GM12865 (cell line): ENCODE data around the gene DENND2D.
A peak's percentile ranks its signal among the peaks of the same experiment; 100 is the strongest.

Source experiments
- DNase-seq: peaks from one replicate; pipeline ENCODE4 v3.0.0; 2010; ENCODE audit warnings: low read depth
- H3K4me3 ChIP-seq: 2 replicates; pipeline ENCODE4 v1.5.1; 2011; ENCODE audit warnings: mild to moderate bottlenecking, low read depth, low read length, control low read depth
- TF ChIP-seq, protein P1 (sequence below): IDR thresholded peaks from 2 replicates; pipeline ENCODE4 v1.5.1; 2011; ENCODE audit warnings: low read length, control low read depth, low read depth, inconsistent platforms; ENCODE audit not compliant: insufficient read depth; ENCODE audit errors: missing control alignments

The DENND2D gene

DNA sequence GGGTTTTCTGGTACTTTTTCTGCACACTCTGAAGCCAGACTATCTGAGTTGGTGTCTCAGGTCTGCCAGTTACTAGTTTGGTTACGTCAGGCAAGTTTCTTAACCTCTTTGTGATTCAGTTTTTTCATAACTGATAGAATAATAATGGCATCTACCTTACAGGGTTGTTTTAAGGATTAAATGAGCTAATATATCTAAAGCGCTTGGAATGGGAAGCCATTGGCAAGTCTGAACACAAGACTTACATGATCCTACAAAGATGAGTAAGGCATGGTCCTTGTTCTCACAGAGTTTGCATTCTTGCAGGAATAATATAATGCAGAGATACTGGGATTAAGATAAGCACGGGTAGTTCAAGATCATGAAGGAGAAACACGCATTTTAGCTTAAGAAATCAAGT lies 9.2 kb upstream of the DENND2D start:
- TF ChIP-seq, protein P1, sequence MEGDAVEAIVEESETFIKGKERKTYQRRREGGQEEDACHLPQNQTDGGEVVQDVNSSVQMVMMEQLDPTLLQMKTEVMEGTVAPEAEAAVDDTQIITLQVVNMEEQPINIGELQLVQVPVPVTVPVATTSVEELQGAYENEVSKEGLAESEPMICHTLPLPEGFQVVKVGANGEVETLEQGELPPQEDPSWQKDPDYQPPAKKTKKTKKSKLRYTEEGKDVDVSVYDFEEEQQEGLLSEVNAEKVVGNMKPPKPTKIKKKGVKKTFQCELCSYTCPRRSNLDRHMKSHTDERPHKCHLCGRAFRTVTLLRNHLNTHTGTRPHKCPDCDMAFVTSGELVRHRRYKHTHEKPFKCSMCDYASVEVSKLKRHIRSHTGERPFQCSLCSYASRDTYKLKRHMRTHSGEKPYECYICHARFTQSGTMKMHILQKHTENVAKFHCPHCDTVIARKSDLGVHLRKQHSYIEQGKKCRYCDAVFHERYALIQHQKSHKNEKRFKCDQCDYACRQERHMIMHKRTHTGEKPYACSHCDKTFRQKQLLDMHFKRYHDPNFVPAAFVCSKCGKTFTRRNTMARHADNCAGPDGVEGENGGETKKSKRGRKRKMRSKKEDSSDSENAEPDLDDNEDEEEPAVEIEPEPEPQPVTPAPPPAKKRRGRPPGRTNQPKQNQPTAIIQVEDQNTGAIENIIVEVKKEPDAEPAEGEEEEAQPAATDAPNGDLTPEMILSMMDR, result no peak

DNA sequence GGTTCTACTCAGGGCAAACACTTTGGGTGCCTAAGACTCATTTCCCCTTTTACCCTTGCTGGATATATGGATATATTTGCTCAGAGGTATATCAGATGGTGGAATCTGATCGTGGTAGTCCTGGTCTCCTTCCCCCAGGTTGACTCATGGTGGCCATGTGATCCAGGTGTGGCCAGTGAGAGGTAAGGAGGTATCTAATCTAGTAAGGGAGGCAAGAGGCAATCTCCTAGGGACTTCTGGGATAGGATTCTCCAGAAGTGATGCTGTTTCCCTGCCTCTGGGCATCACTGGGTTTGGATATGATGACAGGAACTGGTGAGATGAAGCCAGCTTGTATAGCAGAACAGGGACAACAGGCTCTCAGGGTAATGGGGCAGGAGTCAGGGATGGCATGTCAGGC lies 8.5 kb upstream of the DENND2D start:
- TF ChIP-seq, protein P1, result no peak
- no peak for DNase-seq
- H3K4me3 ChIP-seq, result no peak overlapping the region

More for the DNA sequence above, 9.2 kb upstream of the DENND2D start:
- H3K4me3 ChIP-seq, result no peak overlapping the region
- no peak for DNase-seq

DNA sequence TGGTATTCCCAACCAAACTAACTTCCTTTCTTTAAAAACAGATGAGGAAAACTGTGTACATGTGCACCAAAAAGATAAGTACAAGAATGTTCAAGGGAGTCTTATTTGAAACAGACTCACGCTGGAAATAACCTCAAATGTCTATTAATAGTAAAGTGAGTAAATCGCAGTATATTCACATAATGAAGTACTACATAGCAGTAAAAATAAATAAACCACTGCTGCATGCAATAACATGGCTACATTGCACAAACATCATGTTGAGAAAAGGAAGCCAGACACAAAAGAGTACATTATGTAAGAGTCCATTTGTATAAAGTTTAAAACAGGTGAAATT lies 5.2 kb upstream of the DENND2D start:
- DNase-seq, result peak; percentile 10
- TF ChIP-seq, protein P1, result no peak
- H3K4me3 ChIP-seq, result no peak overlapping the region

DNA sequence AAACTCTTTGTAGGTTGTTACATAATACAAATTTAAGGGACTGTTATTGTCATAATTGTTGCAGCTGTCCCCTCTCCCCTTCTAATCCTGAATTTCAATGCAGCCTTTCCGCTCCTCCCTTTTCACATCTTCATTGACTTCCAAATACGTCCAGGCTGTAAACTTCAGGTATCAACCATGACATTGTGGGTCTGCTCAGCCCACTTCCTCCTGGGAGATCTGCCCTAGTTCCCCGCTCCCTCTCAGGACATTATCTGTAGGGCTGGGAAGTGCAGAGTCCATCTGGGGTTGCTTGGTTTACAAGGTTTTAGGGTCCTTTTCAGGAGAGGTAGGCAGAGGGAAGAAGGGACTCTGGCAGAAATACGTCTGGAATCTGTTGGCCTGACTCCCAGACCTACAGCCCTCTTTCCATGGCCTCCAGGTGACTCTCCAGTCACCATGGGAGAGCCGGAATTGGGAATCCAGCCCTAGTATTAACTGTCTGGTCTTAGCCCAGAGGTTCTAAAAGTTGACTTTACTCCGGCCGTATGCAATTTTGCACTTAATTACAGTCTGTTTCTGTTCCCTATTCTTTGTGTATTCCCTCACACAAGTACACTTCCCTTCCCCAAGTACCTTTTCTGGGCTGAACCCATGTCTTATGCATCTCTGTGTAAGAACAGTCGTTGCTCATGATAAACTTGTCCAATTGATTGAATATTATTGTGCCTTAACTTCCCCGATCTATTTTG lies 4.7 kb upstream of the DENND2D start:
- peak overlapping the region; percentile 74 for H3K4me3 ChIP-seq
- DNase-seq, result peak; percentile 34
- TF ChIP-seq, protein P1, result no peak

DNA sequence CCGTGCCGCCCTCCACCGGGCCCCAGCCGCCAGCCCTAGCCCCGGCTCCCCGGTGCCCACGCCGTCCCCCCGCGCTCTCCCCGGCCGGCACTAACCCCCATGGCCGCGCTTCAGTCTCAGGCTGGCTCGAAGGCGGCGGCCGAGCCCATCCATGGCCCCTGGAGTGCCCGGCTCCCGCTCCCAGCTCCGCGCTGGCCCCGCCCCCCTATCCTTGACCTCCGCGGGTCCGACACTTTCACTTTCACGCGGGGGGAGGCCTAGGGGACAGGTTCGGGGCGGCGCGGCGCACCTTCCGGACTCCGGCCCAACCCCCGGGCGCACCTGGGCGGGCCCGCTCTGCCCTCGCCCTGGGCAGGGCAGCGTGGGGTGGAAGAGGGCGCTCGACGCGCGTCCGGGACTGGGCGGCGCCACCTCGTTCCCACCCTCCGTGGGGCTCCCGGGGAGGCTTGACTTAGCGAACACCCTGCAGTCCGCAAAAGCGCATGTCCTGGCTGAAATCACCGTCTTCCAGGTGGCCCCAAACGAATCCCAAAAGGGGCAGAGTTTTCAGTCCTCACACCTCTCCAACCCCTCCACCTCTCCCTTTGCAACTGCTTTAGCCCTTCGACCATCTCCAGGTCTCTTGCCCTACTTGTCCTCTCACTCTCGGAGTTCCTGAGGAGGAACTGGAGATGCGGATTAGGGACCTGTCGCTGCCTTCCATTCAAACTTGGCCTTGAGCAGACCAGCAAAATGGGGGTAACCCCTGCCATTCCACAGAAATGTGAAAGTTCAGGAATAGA lies 3.9 kb upstream of the DENND2D start:
- TF ChIP-seq, protein P1, result no peak
- H3K4me3 ChIP-seq, result peak overlapping the region; percentile 74
- peak; percentile 96 for DNase-seq

DNA sequence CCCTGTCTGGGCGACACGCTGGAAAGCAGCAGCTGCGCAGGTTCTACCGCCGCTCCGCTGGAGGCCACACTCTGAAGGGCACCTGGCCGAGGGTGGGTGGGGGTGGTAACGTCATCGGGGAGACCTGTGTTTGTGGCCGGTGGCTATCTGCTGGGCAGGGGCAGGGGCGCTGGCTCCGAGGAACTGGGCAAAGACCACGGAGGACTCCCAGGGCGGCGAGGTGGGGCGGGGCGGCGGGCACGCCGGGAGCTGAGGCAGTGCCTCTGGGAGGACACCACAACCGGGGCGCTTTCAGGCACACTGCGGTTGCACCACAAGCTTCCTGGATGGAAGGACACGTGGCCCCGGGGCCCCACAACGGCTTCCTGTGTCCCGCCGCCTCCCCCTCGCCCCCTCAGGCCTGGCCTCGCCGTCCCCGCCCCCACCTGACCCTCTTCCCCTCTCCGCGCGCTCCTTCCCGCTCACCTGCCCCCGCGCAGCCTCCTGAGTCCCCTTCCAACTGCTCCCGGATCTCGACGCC lies 3.3 kb upstream of the DENND2D start:
- peak overlapping the region; percentile 74 for H3K4me3 ChIP-seq
- DNase-seq, result peak; percentile 98
- TF ChIP-seq, protein P1, result no peak
